ENCODE data around the gene ZFYVE28. TPM values are rescaled to one million over a fixed set of nuclear protein-coding genes. Genes with fewer than 3 reads are reported as not detected.

The ZFYVE28 gene
- total and polyA plus RNA-seq, 12 donors, result 4.3 to 24.6 (median 16.0) TPM

DNA sequence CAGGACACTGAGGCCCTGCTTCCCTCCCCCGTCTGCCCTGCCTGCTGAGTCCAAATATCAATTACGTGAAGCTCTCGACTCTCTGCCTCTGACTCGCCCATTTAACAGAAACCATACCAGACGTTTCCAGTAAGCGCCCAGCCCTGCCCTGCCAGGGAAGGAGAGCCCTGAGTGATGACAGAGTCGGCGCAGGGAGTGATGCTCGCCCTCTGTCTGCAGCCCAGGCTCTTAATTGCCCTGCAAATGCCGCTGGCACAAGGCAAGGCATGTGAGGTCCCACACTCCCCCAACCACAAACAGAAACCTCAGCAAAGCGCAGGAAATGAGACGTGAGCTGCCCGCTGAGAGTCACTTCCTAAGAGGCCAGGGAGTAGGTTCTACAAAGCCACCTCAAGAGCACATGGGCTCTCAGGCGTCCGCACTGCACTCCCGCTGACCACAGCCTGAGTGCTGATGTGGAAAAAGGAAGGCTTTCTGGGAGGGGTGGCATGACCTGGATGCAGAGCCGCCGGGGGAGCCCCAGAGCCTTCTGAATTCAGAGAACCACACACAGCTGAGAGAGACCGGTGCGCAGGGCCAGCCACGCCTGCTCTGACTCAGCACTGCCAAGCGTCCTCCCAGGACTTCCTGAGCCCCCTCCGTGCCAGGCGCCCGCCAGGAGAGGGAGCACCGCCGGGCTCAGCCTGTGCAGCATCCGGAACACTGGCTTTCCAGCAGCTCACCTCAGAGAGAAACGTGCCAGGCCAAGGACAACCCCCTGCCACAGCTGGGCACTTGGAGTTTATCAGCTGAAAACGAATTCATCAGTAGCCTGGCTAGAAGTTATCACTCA, 5.3 kb downstream of the ZFYVE28 start:
- intact Hi-C loops (cut with DNase I), result no loop called here
- 3 to 10% (median 5%) methylated on average over 9 to 30 of the region's 30 CpGs for WGBS, 4 donors
- H3K9me3 ChIP-seq (replicated peaks in 1 of 3), result no peaks in the 10 kb centered on the region
- DNase-seq, result peak; percentile 83 to 97 (median 95)
- peak overlapping the region in 1 of 4 donors; percentile 44 for H3K4me3 ChIP-seq
- H3K27ac ChIP-seq, result peak overlapping the region; percentile 22 to 87 (median 67)
- peak; percentile 28 to 67 for TF ChIP-seq POLR2A (IDR thresholded peaks at IDR 0.05)
- TF ChIP-seq, protein P1, sequence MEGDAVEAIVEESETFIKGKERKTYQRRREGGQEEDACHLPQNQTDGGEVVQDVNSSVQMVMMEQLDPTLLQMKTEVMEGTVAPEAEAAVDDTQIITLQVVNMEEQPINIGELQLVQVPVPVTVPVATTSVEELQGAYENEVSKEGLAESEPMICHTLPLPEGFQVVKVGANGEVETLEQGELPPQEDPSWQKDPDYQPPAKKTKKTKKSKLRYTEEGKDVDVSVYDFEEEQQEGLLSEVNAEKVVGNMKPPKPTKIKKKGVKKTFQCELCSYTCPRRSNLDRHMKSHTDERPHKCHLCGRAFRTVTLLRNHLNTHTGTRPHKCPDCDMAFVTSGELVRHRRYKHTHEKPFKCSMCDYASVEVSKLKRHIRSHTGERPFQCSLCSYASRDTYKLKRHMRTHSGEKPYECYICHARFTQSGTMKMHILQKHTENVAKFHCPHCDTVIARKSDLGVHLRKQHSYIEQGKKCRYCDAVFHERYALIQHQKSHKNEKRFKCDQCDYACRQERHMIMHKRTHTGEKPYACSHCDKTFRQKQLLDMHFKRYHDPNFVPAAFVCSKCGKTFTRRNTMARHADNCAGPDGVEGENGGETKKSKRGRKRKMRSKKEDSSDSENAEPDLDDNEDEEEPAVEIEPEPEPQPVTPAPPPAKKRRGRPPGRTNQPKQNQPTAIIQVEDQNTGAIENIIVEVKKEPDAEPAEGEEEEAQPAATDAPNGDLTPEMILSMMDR (IDR thresholded peaks at IDR 0.05), result peak; percentile 22 to 59 (median 48)
- no peaks in the 10 kb centered on the region for H3K27me3 ChIP-seq
- peaks cover 14 to 27% of the 10 kb centered on the region in 2 donors for H3K4me1 ChIP-seq (replicated peaks in 1 of 2)
- no peaks in the 10 kb centered on the region for H3K36me3 ChIP-seq (replicated peaks in 1 of 2)

- no peaks in the 10 kb centered on the region for H3K9me3 ChIP-seq (replicated peaks in 1 of 3)
- peaks cover 14 to 27% of the 10 kb centered on the region in 2 donors for H3K4me1 ChIP-seq (replicated peaks in 1 of 2)
- H3K27me3 ChIP-seq, result no peaks in the 10 kb centered on the region
- H3K36me3 ChIP-seq (replicated peaks in 1 of 2), result no peaks in the 10 kb centered on the region
- 41 to 60% (median 53%) methylated on average over 5 of the region's 5 CpGs for WGBS, 4 donors
- no peak for TF ChIP-seq POLR2A (IDR thresholded peaks at IDR 0.05)
- TF ChIP-seq, protein P1 (IDR thresholded peaks at IDR 0.05), result no peak
- peak overlapping the region; percentile 22 to 87 (median 67) for H3K27ac ChIP-seq
- H3K4me3 ChIP-seq, result peak overlapping the region in 1 of 4 donors; percentile 44
- intact Hi-C loops (cut with DNase I), result no loop called here
- DNase-seq, result no peak
Observed at GRCh38 chr4:2412534-2412884, 5.9 kb downstream of the ZFYVE28 start.

DNA sequence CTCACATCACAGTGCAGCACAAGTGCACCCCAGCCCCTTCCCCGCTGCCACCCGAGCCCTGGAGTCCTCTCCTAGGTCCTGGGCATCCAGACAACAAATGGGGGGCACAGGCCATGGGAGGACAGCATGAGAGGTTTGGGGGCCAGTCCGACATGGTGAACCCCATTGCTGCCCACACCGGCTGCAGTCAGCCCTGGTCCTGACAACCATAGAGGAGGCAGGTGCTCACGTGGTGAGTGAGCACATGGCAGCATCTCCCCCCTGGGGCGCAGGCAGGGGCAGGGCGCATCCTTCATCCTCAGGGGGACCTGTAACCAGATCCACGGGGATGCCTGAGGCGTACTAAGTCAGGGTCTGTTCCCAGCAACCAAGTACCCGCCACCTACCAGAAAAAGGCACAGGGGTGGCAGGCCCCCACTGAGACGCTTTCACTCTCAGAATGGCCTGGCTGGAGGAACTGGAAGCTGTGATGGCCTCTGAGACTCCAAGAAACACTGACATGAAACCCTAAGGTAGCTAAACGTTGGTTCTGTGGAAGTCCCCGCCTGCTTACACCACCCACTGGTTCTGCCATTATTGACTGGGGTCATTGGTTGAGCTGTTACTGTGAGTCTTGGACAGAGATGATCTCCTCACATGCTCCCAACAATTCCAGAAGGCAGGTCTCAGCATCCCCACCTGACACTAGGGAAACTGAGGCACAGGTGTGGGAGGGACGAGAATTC, 6.5 kb downstream of the ZFYVE28 start:
- WGBS, 4 donors, result 80 to 86% (median 84%) methylated on average over 8 to 14 of the region's 14 CpGs
- intact Hi-C loops (cut with DNase I), result no loop called here
- no peaks in the 10 kb centered on the region for H3K9me3 ChIP-seq (replicated peaks in 1 of 3)
- peak overlapping the region in 4 of 5 donors; percentile 46 to 87 (median 76) for H3K27ac ChIP-seq
- no peaks in the 10 kb centered on the region for H3K27me3 ChIP-seq
- no peak overlapping the region for H3K4me3 ChIP-seq
- DNase-seq, result no peak
- peaks cover 14 to 27% of the 10 kb centered on the region in 2 donors for H3K4me1 ChIP-seq (replicated peaks in 1 of 2)
- TF ChIP-seq, protein P1 (IDR thresholded peaks at IDR 0.05), result no peak
- no peaks in the 10 kb centered on the region for H3K36me3 ChIP-seq (replicated peaks in 1 of 2)

GRCh38 chr4:2409381-2409783, 9.1 kb downstream of the ZFYVE28 start:
- no peak for DNase-seq
- Histone ChIP-seq H3K9me3 (replicated peaks in 1 of 3) (no peaks in the 10 kb centered on the region), H3K27ac (no peak overlapping the region), H3K27me3 (no peaks in the 10 kb centered on the region), H3K4me3 (no peak overlapping the region), H3K4me1 (replicated peaks in 1 of 2) (peaks cover 14 to 27% of the 10 kb centered on the region in 2 donors), H3K36me3 (replicated peaks in 1 of 2) (no peaks in the 10 kb centered on the region)
- intact Hi-C loops (cut with DNase I), result loop anchor here in 1 of 2 donors (5.0 kb wide), 1 partner anchor 142 kb away; no protein-coding TSS in a partner anchor
- 71 to 91% (median 85%) methylated on average over 1 to 14 of the region's 14 CpGs for WGBS, 4 donors
- TF ChIP-seq POLR2A (IDR thresholded peaks at IDR 0.05), result no peak
- TF ChIP-seq, protein P1 (IDR thresholded peaks at IDR 0.05), result no peak

Measured in adrenal gland (tissue), 12 donors.